Loucy (cell line): ENCODE data around the gene ERICH2.

Experiments used
- H2AFZ ChIP-seq: fragments of 200-600 bp; sonication (generic); 2 replicates; pipeline ENCODE4 v1.6.0; 2016; ENCODE audit warnings: antibody characterized with exemption, mild to moderate bottlenecking, low read length, moderate library complexity
- H3F3A ChIP-seq: fragments of 200-600 bp; 2 replicates; pipeline ENCODE4 v1.6.0; 2016; ENCODE audit warnings: antibody characterized with exemption, low read depth, mild to moderate bottlenecking
- H3K27me3 ChIP-seq: fragments of 200-600 bp; sonication (generic); 2 replicates; pipeline ENCODE4 v1.6.1; 2014; ENCODE audit warnings: low read length, mild to moderate bottlenecking; ENCODE audit not compliant: insufficient read depth, poor library complexity, severe bottlenecking
- H3K36me3 ChIP-seq: fragments of 200-600 bp; sonication (generic); 2 replicates; pipeline ENCODE4 v1.6.1; 2016; ENCODE audit warnings: low read length; ENCODE audit not compliant: insufficient read depth
- H3K4me1 ChIP-seq: fragments of 200-600 bp; sonication (generic); 2 replicates; pipeline ENCODE4 v1.5.1; 2014; ENCODE audit warnings: low read length, mild to moderate bottlenecking; ENCODE audit not compliant: insufficient read depth, poor library complexity, severe bottlenecking
- H3K4me2 ChIP-seq: fragments of 200-600 bp; sonication (generic); 2 replicates; pipeline ENCODE4 v1.6.0; 2014; ENCODE audit warnings: antibody characterized with exemption, low read length, low read depth, mild to moderate bottlenecking; ENCODE audit not compliant: poor library complexity, severe bottlenecking
- H3K4me3 ChIP-seq: fragments of 200-600 bp; sonication (generic); 2 replicates; pipeline ENCODE4 v1.5.1; 2014; ENCODE audit warnings: low read length, mild to moderate bottlenecking, mixed read lengths; ENCODE audit not compliant: poor library complexity, severe bottlenecking
- H3K79me2 ChIP-seq: fragments of 200-600 bp; sonication (generic); 2 replicates; pipeline ENCODE4 v1.6.1; 2014; ENCODE audit warnings: low read length; ENCODE audit not compliant: insufficient read depth
- H3K9ac ChIP-seq: fragments of 200-600 bp; sonication (generic); 2 replicates; pipeline ENCODE4 v1.6.0; 2014; ENCODE audit warnings: mild to moderate bottlenecking, low read depth, low read length, moderate library complexity; ENCODE audit not compliant: poor library complexity, severe bottlenecking
- H3K9me2 ChIP-seq: fragments of 200-600 bp; sonication (generic); replicated peaks from 2 replicates; pipeline ENCODE4 v1.6.1; 2016; ENCODE audit warnings: low read depth, low read length, mixed read lengths
- H3K9me3 ChIP-seq: fragments of 200-600 bp; sonication (generic); 2 replicates; pipeline ENCODE4 v1.6.1; 2014; ENCODE audit warnings: mild to moderate bottlenecking, antibody characterized with exemption, low read length, low read depth; ENCODE audit not compliant: insufficient read depth
- H4K20me1 ChIP-seq: fragments of 200-600 bp; sonication (generic); 2 replicates; pipeline ENCODE4 v1.6.0; 2014; ENCODE audit warnings: antibody characterized with exemption, low read length, mild to moderate bottlenecking; ENCODE audit not compliant: insufficient read depth, poor library complexity, severe bottlenecking
- CTCF ChIP-seq: fragments of 200-600 bp; sonication (generic); conservative IDR thresholded peaks from 2 replicates; pipeline ENCODE4 v1.5.1; 2014; ENCODE audit warnings: mild to moderate bottlenecking, antibody characterized with exemption, low read length
- EZH2phosphoT487 ChIP-seq: fragments of 200-600 bp; IDR thresholded peaks from 2 replicates; pipeline ENCODE4 v1.6.1; 2018; ENCODE audit warnings: antibody characterized with exemption, mild to moderate bottlenecking, moderate library complexity, borderline replicate concordance

Gene ERICH2

DNA sequence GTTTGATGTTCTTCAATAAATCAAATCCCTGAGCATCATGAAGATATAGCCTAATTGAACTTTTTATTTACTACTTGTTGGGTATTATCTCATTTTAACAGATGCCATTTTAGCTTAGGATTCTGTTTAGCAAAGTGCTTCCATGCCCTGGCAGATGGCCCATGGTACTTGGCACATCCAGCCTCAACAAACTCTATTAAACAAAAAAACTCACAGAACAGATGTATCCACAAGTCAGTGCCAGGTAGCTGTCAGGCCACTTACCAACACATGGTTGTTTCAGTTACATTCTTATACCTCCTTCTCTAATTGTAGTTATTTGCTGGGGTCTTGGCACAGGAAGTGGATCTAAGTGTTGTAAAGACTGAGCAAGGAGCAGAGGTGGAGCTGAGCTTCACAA lies 76.1 kb downstream of the ERICH2 start:
- H4K20me1 ChIP-seq: no peaks in the 10 kb centered on the region
- TF ChIP-seq EZH2phosphoT487: no peak
- no peak for TF ChIP-seq CTCF
- H2AFZ ChIP-seq: no peak overlapping the region
- no peaks in the 10 kb centered on the region for H3K79me2 ChIP-seq
- H3K9ac ChIP-seq: no peak overlapping the region
- peaks cover 23% of the 10 kb centered on the region for H3K4me1 ChIP-seq
- H3K27me3 ChIP-seq: peaks cover 24% of the 10 kb centered on the region
- no peak overlapping the region for H3K4me2 ChIP-seq
- H3F3A ChIP-seq: no peaks in the 10 kb centered on the region
- H3K9me2 ChIP-seq: no peaks in the 10 kb centered on the region
- no peaks in the 10 kb centered on the region for H3K9me3 ChIP-seq
- no peaks in the 10 kb centered on the region for H3K36me3 ChIP-seq
- no peak overlapping the region for H3K4me3 ChIP-seq

GRCh38 chr2:170847716-170848115 lies 77.5 kb downstream of the ERICH2 start:
- Histone ChIP-seq H4K20me1 (no peaks in the 10 kb centered on the region), H3K4me3 (no peak overlapping the region), H3K9ac (no peak overlapping the region), H3F3A (no peaks in the 10 kb centered on the region), H3K4me1 (peaks cover 23% of the 10 kb centered on the region), H3K9me3 (no peaks in the 10 kb centered on the region), H3K36me3 (no peaks in the 10 kb centered on the region), H3K9me2 (no peaks in the 10 kb centered on the region), H3K27me3 (peaks cover 11% of the 10 kb centered on the region), H3K79me2 (no peaks in the 10 kb centered on the region), H3K4me2 (no peak overlapping the region), H2AFZ (no peak overlapping the region)
- TF ChIP-seq CTCF: no peak
- TF ChIP-seq EZH2phosphoT487: no peak
